IPS DF 4.7 (cell line): ENCODE results near the gene C5orf24.
"Not testable (repeated sequence)": the region's sequence is repeated elsewhere in the genome, so short reads cannot be mapped to it uniquely, and the experiment has no call there.

Experiments used
- DNase-seq: peaks from one replicate; pipeline ENCODE4 v3.0.0-alpha.2; 2013; ENCODE audit warnings: low spot score; ENCODE audit errors: extremely low read depth

C5orf24 gene

DNA sequence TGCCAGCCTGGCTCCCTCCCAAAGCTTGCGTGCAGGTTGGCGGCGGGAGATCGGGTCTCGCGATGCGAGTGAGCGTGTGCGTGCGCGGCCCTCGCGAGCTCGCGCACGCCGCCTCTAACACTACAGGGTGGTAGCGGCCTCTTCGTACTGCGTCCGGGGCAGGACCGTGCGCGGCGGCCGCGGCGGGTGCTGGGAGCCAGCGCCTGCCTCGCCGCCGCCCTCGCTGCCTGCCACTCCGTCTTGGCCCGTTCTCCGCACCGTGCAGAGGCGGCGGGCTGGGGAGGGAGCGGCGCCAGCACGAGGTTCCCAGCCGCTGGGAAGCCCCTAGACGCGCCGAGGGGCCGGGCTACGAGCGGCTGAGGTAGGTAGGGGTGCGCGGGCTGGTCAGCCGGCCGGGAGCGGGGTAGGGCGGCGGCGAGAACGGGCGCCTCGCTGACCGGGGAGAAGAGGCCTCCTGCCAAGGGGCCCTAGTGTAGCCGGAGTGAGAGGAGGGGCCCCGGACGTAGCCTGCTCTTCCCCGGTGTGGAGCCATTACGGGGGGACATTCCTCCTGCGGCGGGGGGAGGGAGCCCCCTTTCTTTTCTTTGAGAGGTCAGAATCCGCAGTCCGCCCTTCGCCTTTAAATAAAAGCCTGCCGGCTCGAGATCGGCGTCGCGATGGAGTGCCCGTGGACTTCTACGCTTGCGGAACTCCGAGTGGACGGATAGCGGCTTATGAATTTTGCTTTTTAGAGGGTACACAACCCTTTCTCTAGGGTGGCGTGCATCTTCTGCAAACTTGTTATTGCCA lies at the start of gene C5orf24:
C5orf24 (plus strand) TSS at position 117 of the 789 bp plus-strand sequence. CDS start 8,933 bp downstream, outside the sequence.
- DNase-seq = peak; percentile 46

DNA sequence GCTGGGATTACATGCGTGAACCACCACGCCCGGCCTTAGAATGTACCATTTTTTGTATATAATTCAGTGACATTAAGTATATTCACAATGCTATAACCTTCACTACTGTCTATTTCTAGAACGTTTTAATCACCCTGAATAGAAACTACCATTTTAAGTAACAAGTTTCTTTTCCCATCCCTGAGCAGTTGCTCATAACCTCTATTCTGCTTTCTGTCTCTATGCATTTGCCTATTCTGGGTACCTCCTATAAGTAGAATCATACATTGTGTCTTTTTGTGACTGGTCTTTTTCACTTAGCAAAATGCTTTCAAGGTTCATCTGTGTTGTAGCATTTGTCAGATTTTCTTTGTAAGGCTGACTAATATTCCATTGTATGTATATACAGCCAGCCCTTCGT lies 47.3 kb upstream of the C5orf24 start:
- DNase-seq = no peak

DNA sequence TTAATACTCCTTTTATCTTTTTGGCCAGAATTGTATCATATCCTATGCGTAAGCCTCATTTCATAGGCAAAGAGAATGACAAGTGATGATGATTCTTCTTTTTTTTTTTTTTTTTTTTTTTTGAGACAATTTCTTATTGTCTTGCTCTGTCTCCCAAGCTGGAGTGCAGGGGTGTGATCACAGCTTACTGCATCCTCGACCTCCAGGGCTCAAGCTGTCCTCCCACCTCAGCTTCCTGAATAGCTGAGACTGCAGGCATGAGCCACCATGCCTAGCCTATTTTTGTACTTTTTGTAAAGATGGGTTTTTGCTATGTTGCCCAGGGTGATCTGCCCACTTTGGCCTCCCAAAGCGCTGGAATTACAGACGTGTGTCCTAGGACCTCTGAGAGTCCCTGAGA lies 41.9 kb upstream of the C5orf24 start:
- no peak for DNase-seq

DNA sequence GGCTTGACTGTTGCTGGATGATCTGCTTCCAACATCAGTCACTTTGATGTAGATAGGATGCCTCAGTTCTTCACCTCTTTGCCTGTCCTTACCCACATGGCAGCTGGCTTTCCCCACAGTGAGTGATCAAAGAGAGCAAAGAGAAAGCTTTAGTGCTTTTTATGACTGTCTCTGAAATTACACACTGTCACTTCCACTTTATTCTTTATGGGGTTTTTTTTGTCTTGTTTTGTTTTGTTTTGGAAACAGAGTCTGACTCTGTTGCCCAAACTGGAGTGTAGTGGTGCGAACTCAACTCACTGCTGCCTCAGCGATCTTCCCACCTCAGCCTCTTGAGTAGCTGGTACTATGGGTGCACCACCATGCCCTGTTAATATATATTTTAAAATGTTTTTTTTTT lies 32.4 kb upstream of the C5orf24 start:
- no peak for DNase-seq

DNA sequence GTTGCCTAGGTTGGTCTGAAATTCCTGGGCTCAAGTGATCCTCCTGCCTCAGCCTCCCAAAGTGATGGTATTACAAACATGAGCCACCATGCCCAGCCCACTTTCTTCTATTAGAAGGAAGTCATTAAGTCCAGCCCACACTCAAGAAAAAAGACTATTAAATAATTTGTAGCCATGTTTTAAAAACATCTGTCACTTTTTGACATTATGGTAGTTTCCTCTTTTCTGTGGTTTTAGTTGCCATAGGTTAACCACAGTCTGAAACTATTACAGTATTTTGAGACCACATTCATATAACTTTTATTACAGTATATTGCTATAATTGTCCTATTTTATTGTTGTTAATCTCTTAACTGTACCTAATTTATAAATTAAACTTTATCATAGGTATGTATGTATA lies 31.9 kb upstream of the C5orf24 start:
- DNase-seq = no peak

DNA sequence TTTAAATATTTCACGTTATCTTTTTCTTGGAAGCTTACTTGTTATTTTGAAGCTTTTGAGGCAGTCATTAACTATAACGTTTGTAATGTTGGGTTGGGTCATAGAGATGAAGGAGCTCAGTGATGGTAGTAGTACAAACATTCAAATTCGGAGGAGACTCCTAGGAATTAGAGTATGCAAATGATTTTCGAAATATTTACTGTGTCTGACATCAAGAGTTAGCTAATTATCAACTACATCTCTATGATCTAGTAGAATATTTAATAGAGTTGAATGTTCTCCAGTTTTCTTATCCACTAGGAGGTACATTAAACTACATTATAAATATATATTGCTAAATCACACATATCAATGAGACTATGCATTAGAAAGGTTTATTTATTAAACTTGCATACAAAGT lies 28.8 kb upstream of the C5orf24 start:
- DNase-seq = no peak

DNA sequence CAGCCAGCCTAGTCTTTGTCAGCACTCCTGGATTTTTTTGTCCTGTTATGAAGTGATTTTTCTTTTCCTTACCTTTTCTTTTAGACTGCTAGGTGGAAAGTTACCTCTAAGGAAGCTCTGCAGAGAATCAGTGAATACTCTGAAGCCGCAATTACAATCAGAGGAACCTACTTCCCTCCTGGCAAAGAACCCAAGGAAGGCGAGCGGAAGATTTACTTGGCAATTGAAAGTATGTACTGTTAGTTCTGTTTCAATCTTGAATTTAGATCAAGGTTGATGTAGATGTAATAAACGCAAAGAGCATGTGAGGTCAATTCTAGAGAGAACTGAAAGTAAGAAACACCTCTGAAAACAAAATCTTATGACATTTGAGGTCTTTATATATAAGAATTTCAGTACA lies 27.0 kb upstream of the C5orf24 start:
- no peak for DNase-seq

DNA sequence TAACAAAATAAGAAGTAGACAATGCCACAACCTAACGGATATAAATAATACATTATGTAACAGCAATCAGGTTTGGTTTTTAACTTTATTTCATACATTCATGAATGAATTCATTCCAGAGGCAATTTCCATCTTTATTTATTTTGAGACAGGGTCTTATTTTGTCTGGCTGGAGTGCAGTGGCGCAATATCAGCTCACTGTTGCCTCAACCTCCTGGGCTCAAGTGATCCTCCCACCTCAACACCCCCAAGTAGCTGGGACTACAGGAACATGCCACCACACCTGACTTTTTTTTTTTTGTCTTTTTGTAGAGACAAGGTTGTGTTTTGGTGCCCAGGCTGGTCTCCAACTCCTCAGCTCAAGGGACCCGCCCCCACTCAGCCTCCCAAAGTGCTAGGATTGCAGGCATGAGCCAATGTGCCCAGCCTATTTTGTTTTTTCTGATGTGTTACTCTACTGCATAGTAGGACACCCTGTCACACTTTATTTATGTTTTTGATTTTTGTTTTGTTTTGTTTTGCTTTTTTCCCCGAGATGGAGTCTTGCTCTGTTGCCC lies 26.3 kb upstream of the C5orf24 start:
- DNase-seq = no peak

DNA sequence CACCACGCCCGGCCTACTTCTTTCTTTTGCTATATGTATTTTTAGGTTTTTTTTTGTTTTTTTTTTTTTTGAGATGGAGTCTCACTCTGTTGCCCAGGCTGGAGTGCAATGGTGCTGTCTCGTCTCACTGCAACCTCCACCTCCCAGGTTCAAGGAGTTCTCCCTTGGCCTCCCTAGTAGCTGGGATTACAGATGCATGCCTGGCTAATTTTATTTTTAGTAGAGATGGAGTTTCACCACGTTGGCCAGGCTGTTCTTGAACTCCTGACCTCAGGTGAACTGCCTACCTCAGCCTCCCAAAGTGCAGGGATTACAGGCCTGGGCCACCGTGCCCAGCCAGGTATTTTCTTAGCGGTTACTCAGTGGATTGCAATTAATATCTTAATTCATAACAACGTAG lies 23.9 kb upstream of the C5orf24 start:
- DNase-seq = no peak

DNA sequence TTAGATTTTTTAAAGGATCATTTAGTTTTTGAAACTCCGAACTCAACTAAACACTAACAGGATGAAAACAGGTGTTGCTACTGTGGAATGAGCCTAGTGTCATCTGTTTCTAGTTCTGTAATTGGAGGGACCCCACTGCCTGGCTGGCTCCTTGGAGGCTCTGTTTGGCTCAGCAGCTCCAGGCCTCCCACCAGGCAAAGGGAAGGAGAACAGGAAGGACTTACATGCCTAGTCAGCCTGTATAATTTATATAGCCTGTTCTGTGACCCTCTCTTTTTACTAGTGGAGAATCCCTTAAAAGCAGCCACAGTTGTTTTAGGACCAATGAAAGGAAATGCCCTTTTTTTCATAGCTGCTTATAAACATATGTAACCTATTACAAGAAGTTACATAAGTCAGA lies 21.1 kb upstream of the C5orf24 start:
- no peak for DNase-seq

DNA sequence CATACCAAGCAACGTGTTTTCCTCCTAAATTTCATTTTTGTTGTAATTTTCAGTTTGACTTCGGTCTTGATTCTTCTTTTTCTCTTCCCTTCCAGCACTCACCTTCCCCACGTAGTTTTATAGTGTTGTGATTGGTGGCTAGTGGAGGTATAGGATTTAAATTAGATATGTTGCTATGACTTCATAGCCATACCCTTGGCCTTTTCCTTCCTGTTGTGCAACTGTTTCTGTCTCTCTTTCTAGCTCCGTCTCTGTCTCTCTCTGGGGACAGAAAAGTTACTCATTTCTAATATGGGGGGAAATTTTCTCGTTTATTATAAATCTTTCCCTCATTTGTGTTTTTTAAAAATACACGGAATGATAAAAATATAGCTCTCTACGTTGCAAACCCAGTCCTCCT lies 20.6 kb upstream of the C5orf24 start:
- DNase-seq = no peak

DNA sequence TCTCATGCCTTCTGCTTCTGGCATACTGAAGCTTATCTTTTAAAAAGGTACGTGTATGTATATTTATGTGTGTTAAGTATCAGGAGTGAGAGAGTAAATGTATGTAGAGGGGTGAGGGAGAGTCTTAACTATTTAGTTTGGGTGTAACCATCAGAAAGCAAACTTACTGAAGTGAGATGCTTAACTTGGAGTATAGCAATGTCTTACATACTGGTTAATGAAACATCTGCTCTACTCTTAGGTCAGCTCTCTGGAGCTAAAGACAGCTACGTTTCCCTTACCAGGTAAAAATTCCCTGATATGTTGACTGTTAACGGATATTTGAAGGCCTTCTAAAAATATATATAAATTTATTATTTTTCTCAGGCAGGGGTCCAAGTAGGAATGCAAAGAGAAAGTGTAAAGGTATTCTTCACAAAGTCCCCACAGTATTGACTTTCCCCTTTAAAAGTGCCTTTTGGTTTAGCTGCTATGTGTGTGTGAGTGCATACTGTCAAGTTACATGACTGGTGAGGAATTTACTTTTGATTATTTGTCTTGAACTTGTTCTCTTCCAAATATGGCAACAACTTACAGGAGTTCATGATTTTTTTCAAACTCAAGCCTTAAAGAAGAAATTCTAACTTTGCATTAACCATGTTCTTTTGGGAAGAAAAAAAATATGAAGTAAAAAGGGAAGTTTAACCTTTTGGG lies 12.3 kb upstream of the C5orf24 start:
- no peak for DNase-seq

DNA sequence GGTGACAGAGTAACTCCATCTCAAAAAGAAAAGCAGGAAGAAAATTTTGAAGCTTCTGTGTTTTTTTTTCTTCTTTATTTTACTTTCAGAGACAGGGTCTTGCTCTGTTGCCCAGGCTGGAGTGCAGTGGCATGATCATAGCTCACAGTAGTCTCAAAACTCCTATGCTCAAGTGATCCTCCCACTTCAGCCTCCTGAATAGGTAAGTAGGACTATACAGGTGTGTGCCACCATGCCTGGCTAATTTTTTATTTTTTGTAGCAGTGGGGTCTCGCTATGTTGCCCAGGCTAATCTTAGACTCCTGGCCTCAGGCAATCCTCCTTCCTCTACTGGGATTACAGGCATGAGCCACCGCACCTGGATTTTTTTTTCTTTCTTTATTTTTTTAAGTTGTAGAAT lies 10.1 kb upstream of the C5orf24 start:
- DNase-seq = no peak

DNA sequence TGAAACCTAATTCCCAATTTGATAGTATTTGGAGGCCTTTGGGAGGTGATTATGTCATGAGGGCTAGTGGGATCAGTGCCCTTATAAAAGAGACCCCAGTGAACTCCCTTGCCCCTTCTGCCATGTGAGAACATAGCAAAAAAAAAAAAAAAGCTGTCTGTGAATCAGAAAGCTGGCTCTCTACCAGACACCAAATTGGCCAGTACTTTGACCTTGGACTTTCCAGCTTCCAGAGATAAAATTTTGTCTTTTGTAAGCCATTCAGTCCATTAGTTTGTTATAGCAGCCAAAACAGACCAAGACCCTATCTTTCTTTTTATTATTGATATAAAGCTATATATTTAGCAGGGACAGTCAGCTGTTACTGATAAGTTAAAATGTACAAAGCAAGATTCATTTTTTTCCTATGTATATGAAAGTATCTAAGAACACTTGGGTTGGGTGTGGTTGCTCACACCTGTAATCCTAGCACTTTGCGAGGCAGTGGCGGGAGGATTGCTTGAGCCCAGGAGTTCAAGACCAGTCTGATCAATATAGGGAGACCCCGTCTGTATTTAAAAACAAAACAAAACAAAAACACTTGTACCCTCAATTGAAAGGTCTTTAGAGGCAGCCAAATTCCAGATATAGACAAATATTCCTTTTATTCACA lies 8.1 kb upstream of the C5orf24 start:
- no peak for DNase-seq

DNA sequence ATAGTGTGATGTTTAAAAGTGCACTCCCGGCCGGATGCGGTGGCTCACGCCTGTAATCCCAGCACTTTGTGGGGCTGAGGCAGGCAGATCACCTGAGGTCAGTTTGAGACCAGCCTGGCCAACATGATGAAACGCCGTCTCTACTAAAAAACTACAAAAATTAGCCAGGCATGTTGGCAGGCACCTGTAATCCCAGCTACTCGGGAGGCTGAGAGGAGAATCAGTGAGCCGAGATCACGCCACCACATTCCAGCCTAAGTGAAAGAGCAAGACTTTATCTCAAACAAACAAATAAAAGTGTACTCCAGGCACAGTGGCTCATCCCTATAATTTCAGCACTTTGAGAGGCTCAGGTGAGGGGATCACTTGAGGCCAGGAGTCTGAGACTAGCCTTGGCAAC lies 7.4 kb upstream of the C5orf24 start:
- DNase-seq = not testable (repeated sequence)

DNA sequence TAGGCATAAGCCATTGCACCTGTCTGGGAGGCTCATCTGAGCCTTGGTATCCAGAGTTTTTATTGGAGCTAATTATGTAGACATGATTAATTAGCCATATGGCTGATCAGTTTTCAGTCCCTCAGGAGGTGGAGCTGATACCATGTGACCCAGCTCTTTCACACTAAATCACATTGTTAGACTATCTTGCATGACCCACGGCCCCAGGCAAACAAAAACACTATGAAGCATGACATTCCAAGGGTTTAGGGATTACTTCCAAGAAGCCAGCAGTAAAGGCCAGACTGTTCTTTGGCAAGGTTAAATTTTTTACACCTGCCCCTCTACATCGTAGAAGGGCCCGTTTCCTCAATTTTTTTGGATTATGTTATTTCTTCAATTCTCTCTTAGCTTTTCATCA lies 5.0 kb upstream of the C5orf24 start:
- DNase-seq = no peak

DNA sequence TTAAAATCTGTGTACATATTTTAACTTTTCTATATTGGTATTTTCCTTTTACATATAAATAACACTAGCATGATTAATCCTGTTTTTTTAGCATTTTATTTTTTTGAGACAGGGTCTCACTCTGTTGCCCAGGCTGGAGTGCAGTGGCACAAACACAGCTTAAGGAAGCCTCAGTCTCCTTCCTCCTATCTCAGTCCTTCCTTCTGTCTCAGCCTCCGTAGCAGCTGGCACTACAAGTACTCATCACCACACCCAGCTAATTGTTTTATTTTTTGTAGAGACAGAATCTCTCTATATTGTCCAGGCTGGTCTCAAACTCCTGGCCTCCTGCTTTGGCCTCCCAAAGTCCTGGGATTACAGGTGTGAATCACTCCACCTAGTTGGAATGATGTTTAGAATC lies 1.5 kb upstream of the C5orf24 start:
- DNase-seq = no peak

DNA sequence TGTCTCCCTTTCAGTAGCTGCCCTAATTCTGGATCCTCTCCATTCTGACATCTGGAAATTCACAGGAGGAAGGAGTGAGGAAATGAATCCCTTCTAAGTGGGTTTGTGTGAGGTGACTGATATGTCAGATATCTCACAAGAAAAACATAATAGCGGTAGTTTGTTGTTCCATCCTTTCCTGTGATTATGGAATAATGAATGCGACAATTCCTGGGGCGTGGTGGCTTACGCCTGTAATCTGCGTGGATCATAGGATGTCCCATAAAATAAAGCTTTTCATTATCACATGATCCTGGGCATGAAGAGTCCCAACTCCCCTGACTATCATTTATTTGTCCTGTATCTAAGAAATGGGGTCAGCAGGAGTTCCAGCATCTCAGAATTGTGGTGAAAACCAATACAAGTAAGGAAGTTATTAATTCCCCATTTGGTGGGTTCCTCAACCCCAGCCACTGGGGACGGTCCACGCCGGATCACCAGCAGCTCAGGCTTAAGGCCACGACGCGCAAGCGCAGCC lies 375 bp upstream of the C5orf24 start:
- DNase-seq = no peak

DNA sequence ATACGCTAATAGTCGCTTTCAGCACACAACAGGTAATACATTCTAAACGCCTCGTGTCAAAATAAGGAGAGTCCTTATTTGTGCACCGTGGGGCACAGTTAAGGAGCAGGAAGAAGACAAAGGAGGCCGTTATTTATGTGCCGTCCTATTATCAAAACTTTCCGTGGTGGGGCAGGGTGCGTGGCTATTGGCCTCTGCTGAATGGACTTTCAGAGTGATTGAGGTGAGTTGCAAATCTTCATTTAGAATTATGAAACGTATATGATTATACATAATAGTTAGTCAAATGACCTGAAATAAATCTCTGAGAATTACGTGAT lies 833 bp downstream of the C5orf24 start:
- DNase-seq = no peak

DNA sequence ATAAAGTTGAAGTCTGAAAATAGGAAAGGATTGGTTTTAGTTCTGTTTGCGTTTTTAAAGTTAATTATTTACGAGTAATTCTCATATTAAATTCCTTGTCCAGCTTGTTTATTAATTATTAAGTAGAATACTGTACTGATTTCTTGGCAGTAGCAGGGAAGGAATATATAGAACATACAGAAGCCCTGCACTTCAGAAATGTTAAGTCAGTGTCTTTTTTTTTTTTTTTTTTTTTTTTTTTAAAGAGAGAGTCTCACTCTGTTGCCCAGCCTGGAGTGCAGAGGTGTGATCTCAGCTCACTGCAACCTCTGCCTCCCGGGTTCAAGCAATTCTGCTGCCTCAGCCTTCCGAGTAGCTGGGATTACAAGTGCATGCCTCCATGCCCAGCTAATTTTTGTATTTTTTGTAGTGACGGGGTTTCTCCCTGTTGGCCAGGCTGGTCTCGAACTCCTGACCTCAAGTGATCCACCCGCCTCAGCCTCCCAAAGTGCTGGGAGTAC lies 3.7 kb downstream of the C5orf24 start:
- DNase-seq = not testable (repeated sequence)

DNA sequence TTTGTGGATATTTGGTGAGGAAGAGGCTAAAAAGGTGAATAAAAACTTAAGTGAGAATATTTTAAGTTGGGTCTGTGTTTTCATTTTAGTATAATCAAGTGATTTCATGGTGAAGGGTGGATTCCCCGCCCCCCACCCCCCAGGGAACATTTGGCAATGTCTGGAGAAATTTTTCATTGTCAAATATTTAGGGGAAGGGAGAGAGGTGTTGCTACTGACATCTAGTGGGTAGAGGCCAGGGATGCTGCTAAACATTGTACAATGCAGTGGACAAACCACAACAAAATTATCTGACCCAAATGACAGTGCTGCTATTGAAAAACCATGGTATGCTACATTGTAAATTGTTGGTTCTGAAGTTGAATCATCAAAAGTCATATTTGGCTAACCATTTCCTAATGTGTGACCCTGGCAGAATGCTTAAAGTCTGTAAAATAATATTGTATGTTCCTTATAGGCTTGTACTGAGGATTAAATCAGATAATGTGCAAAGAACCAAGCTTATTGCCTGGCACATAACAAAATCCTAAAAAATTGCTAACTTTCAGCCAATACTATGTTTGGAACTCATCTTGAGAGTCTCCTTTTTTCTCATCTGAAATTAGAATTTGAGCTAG lies 5.6 kb downstream of the C5orf24 start:
- DNase-seq = no peak
